Stimulated activated CD8-positive, alpha-beta memory T cell treated with anti-CD3 and anti-CD28 coated beads, Interleukin-7, amount 100 ng/mL, for 24 hours (primary cell): ENCODE data around the gene TMCC1.
"Not testable (repeated sequence)": the region's sequence is repeated elsewhere in the genome, so short reads cannot be mapped to it uniquely, and the experiment has no call there.

Experiments
- DNase-seq: peaks from one replicate; pipeline ENCODE4 v3.0.0-alpha.2; 2020; ENCODE audit warnings: low read depth

Gene TMCC1

GRCh38 chr3:129770604-129771003 lies 122.9 kb downstream of the TMCC1 start:
- DNase-seq, result no peak

GRCh38 chr3:129769616-129770015 lies 123.9 kb downstream of the TMCC1 start:
- no peak for DNase-seq

GRCh38 chr3:129768728-129769127 lies 124.8 kb downstream of the TMCC1 start:
- no peak for DNase-seq

- DNase-seq, result no peak
Observed at GRCh38 chr3:129766135-129766534, 127.4 kb downstream of the TMCC1 start.

GRCh38 chr3:129764090-129764489 lies 129.4 kb downstream of the TMCC1 start:
- no peak for DNase-seq

GRCh38 chr3:129758785-129759320 lies 134.7 kb downstream of the TMCC1 start:
- DNase-seq, result no peak

- no peak for DNase-seq
Observed at GRCh38 chr3:129758306-129758705, 135.2 kb downstream of the TMCC1 start.

- no peak for DNase-seq
Observed at GRCh38 chr3:129756871-129757270, 136.6 kb downstream of the TMCC1 start.

- not testable (repeated sequence) for DNase-seq
Observed at GRCh38 chr3:129751105-129751504, 142.4 kb downstream of the TMCC1 start.

GRCh38 chr3:129749692-129750091 lies 143.8 kb downstream of the TMCC1 start:
- DNase-seq, result no peak

- no peak for DNase-seq
Observed at GRCh38 chr3:129747992-129748391, 145.5 kb downstream of the TMCC1 start.

- no peak for DNase-seq
Observed at GRCh38 chr3:129747136-129747535, 146.4 kb downstream of the TMCC1 start.

GRCh38 chr3:129746629-129747028 lies 146.9 kb downstream of the TMCC1 start:
- no peak for DNase-seq

GRCh38 chr3:129745253-129745652 lies 148.3 kb downstream of the TMCC1 start:
- DNase-seq, result no peak

- DNase-seq, result no peak
Observed at GRCh38 chr3:129741794-129742193, 151.7 kb downstream of the TMCC1 start.

GRCh38 chr3:129740090-129740489 lies 153.4 kb downstream of the TMCC1 start:
- DNase-seq, result no peak

GRCh38 chr3:129739634-129740033 lies 153.9 kb downstream of the TMCC1 start:
- DNase-seq, result no peak

- no peak for DNase-seq
Observed at GRCh38 chr3:129738172-129738571, 155.3 kb downstream of the TMCC1 start.

- no peak for DNase-seq
Observed at GRCh38 chr3:129736070-129736469, 157.4 kb downstream of the TMCC1 start.

- no peak for DNase-seq
Observed at GRCh38 chr3:129735638-129736037, 157.9 kb downstream of the TMCC1 start.

- DNase-seq, result no peak
Observed at GRCh38 chr3:129734449-129734848, 159.1 kb downstream of the TMCC1 start.

GRCh38 chr3:129732200-129732876 lies 161.2 kb downstream of the TMCC1 start:
- DNase-seq, result no peak

- no peak for DNase-seq
Observed at GRCh38 chr3:129727707-129728106, 165.8 kb downstream of the TMCC1 start.
